Measurements from ENCODE around the gene ZNRF3.

DNA sequence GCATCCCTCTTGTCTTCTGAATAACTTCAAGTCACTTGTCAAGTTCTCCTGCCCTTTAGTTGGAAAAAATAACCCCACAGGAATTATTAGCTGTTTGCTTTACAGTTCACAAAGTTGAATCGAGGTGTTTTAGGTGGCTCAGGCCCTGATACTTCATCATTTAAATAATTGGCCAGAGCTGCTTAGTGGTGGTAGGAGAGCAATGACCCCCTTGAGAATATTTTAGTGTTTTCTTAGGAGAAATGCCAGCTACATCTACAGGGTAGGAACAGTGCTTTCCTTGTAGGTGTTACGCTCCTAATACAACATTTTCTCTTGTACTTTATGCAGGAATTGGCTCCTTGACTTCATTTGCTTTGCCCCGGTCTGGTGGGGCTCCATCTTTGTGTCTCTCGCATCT is 105.1 kb downstream of the ZNRF3 start:
- TF ChIP-seq, protein P1, sequence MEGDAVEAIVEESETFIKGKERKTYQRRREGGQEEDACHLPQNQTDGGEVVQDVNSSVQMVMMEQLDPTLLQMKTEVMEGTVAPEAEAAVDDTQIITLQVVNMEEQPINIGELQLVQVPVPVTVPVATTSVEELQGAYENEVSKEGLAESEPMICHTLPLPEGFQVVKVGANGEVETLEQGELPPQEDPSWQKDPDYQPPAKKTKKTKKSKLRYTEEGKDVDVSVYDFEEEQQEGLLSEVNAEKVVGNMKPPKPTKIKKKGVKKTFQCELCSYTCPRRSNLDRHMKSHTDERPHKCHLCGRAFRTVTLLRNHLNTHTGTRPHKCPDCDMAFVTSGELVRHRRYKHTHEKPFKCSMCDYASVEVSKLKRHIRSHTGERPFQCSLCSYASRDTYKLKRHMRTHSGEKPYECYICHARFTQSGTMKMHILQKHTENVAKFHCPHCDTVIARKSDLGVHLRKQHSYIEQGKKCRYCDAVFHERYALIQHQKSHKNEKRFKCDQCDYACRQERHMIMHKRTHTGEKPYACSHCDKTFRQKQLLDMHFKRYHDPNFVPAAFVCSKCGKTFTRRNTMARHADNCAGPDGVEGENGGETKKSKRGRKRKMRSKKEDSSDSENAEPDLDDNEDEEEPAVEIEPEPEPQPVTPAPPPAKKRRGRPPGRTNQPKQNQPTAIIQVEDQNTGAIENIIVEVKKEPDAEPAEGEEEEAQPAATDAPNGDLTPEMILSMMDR (conservative IDR thresholded peaks at IDR 0.05 in 1 of 2, IDR thresholded peaks at IDR 0.05 in 1 of 2; ENCODE audit: extremely low read depth in 1 of 2, insufficient read depth in 1 of 2, low read depth in 1 of 2, low read length in 2 of 2): no peak
- TF ChIP-seq EZH2 (IDR thresholded peaks at IDR 0.05; ENCODE audit: borderline replicate concordance, low read length): no peak
